Measurements from ENCODE around the gene TLCD3B. TPM values are rescaled to one million over a fixed set of nuclear protein-coding genes. Genes with fewer than 3 reads are reported as not detected.

Gene TLCD3B
- total and polyA plus RNA-seq, 9 of the 15 experiments (the other 6 are each of a cell fraction or from before 2014, with no cell fraction given): 0.10 to 0.52 (median 0.23) TPM; not detected in 4

DNA sequence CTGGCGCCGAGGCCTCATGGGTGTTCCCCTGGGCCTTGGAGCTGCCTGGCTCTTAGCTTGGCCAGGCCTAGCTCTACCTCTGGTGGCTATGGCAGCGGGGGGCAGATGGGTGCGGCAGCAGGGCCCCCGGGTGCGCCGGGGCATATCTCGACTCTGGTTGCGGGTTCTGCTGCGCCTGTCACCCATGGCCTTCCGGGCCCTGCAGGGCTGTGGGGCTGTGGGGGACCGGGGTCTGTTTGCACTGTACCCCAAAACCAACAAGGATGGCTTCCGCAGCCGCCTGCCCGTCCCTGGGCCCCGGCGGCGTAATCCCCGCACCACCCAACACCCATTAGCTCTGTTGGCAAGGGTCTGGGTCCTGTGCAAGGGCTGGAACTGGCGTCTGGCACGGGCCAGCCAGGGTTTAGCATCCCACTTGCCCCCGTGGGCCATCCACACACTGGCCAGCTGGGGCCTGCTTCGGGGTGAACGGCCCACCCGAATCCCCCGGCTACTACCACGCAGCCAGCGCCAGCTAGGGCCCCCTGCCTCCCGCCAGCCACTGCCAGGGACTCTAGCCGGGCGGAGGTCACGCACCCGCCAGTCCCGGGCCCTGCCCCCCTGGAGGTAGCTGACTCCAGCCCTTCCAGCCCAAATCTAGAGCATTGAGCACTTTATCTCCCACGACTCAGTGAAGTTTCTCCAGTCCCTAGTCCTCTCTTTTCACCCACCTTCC, 43.5 kb downstream of the TLCD3B start:
- Histone ChIP-seq H3K27me3 (ENCODE audit: control insufficient read depth in 2 of 2, insufficient read depth in 2 of 2, low read length in 2 of 2) (no peaks in the 10 kb centered on the region), H4K20me1 (replicated peaks; ENCODE audit: control insufficient read depth, insufficient read depth, low read length) (no peaks in the 10 kb centered on the region), H2AFZ (ENCODE audit: low read depth, low read length) (no peak overlapping the region), H3K9me1 (ENCODE audit: control insufficient read depth, insufficient read depth, low read length) (no peaks in the 10 kb centered on the region), H3K4me3 (no peak overlapping the region), H3K79me2 (ENCODE audit: control insufficient read depth, insufficient read depth, low read length) (no peaks in the 10 kb centered on the region), H3K27ac (ENCODE audit: extremely low read depth, low read depth, low read length) (no peak overlapping the region), H3K4me1 (replicated peaks in 1 of 2; ENCODE audit: control insufficient read depth in 2 of 2, insufficient read depth in 2 of 2, low read length in 2 of 2) (peaks cover 3 to 23% of the 10 kb centered on the region in 2 experiments; a peak in 3 of 5 replicates), H3K9me3 (replicated peaks; ENCODE audit: control insufficient read depth, insufficient read depth, low read depth, low read length) (no peaks in the 10 kb centered on the region), H3K36me3 (ENCODE audit: control insufficient read depth, insufficient read depth, low read length) (peaks cover 99% of the 10 kb centered on the region; the same call in 2 of the 3 replicates), H3K9ac (ENCODE audit: insufficient read depth in 1 of 2, low read depth in 2 of 2, low read length in 2 of 2) (peak overlapping the region in 1 of 2 experiments; percentile 31; a peak in 1 of 4 replicates), H3K4me2 (ENCODE audit: insufficient read depth, low read length) (no peak overlapping the region)
- FAIRE-seq (no peak), DNase-seq (ENCODE audit: extremely low read depth in 1 of 4, low spot score in 3 of 4) (no peak), ATAC-seq (no peak)
- CTCF ChIA-PET (ENCODE audit: low intra/inter-chr PET ratio): no interaction called here
- 91% methylated on average over 22 of the region's 35 CpGs for WGBS (ENCODE audit: insufficient coverage, low coverage, missing lambda C conversion rate)
- BruUV-seq (replicated peaks): no TSS peak
- intact Hi-C loops (cut with micrococcal nuclease) (no loop called here), in situ Hi-C loops (cut with MboI) (no loop called here)
- POLR2A ChIA-PET: interaction anchor here (0.5 to 2.1 kb wide), 2 partner anchors 13 to 28 kb away, joined by 4 to 14 read pairs; partner anchors contain the start of gene TAOK2
- TF ChIP-seq RBFOX2 (IDR thresholded peaks at IDR 0.05; ENCODE audit: low read depth, low read length): peak; percentile 43; the same call in 1 of the 2 replicates
- peak; percentile 46; the same call in 1 of the 2 replicates for TF ChIP-seq POLR2G (IDR thresholded peaks at IDR 0.05; ENCODE audit: low read depth, low read length)
- TF ChIP-seq, protein P1, sequence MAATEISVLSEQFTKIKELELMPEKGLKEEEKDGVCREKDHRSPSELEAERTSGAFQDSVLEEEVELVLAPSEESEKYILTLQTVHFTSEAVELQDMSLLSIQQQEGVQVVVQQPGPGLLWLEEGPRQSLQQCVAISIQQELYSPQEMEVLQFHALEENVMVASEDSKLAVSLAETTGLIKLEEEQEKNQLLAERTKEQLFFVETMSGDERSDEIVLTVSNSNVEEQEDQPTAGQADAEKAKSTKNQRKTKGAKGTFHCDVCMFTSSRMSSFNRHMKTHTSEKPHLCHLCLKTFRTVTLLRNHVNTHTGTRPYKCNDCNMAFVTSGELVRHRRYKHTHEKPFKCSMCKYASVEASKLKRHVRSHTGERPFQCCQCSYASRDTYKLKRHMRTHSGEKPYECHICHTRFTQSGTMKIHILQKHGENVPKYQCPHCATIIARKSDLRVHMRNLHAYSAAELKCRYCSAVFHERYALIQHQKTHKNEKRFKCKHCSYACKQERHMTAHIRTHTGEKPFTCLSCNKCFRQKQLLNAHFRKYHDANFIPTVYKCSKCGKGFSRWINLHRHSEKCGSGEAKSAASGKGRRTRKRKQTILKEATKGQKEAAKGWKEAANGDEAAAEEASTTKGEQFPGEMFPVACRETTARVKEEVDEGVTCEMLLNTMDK (IDR thresholded peaks at IDR 0.05; ENCODE audit: borderline replicate concordance, insufficient read depth, low read depth, low read length, poor library complexity, severe bottlenecking): no peak

Measured in K562 (cell line).